Fibroblast of the aortic adventitia (primary cell): ENCODE measurements around the gene MAD1L1. TPM values are rescaled to one million over a fixed set of nuclear protein-coding genes. Genes with fewer than 3 reads are reported as not detected.

ENCODE experiments used
- DNase-seq: peaks from one replicate; pipeline ENCODE4 v3.0.0-alpha.2; 2010; ENCODE audit warnings: low read depth
- H3K4me3 ChIP-seq: 2 replicates; pipeline ENCODE4 v1.5.1; 2011; ENCODE audit warnings: low read depth, mild to moderate bottlenecking, control low read depth, low read length, moderate library complexity
- CTCF ChIP-seq: IDR thresholded peaks from 2 replicates; pipeline ENCODE4 v1.5.1; 2011; ENCODE audit warnings: mild to moderate bottlenecking, low read length, control low read depth, inconsistent platforms; ENCODE audit not compliant: insufficient read depth
- total RNA-seq: library from RNA; depleted of rRNA; stranded (reverse); fragments of >200 nt; gene quantifications from 2 replicates; pipeline ENCODE4 v1.2.3, GENCODE V29; 2012; ENCODE audit warnings: low replicate concordance

MAD1L1 gene
- total RNA-seq, 1 donor = 22.9 TPM

GRCh38 chr7:2017914-2018568, 214.7 kb downstream of the MAD1L1 start:
- no peak for TF ChIP-seq CTCF
- DNase-seq = no peak
- H3K4me3 ChIP-seq = no peak overlapping the region

- TF ChIP-seq CTCF = no peak
- no peak for DNase-seq
- H3K4me3 ChIP-seq = no peak overlapping the region
Observed at GRCh38 chr7:2017481-2017891, 215.3 kb downstream of the MAD1L1 start.

GRCh38 chr7:2016761-2017480, 215.8 kb downstream of the MAD1L1 start:
- TF ChIP-seq CTCF = no peak
- no peak for DNase-seq
- no peak overlapping the region for H3K4me3 ChIP-seq

- no peak overlapping the region for H3K4me3 ChIP-seq
- no peak for TF ChIP-seq CTCF
- DNase-seq = no peak
Observed at GRCh38 chr7:2016021-2016631, 216.6 kb downstream of the MAD1L1 start.

GRCh38 chr7:2015251-2015871, 217.4 kb downstream of the MAD1L1 start:
- DNase-seq = no peak
- no peak for TF ChIP-seq CTCF
- H3K4me3 ChIP-seq = no peak overlapping the region

GRCh38 chr7:2014391-2015241, 218.1 kb downstream of the MAD1L1 start:
- no peak overlapping the region for H3K4me3 ChIP-seq
- no peak for TF ChIP-seq CTCF
- no peak for DNase-seq
